HG02610 (cell line): ENCODE data around the gene RPL13.

Source experiments
- ATAC-seq: cut with Tn5 transposase; IDR thresholded peaks from one replicate; pipeline ENCODE4 v1.9.1; 2021; ENCODE audit warnings: mild to moderate bottlenecking, moderate library complexity; ENCODE audit not compliant: unreplicated experiment

RPL13 gene

GRCh38 chr16:89613231-89613953 is 52.9 kb downstream of the RPL13 start, which contains the start of gene DPEP1:
TSS of gene DPEP1 (plus strand) at chr16:89613642. CDS start at chr16:89630411, 16,769 bp downstream.
- ATAC-seq = no peak

- ATAC-seq = no peak
Observed at GRCh38 chr16:89613954-89614459, 53.5 kb downstream of the RPL13 start.
